Measurements from ENCODE around the gene RARA.

RARA gene

GRCh38 chr17:40319651-40320540 is 10.9 kb downstream of the RARA start:
- TF ChIP-seq CTCF (IDR thresholded peaks at IDR 0.05; ENCODE audit: low read depth, low read length): no peak
- no peaks in the 10 kb centered on the region for H3K9me3 ChIP-seq (ENCODE audit: severe bottlenecking)
- no peak overlapping the region for H3K27ac ChIP-seq
- no peaks in the 10 kb centered on the region; the same call in 1 of the 2 replicates for H3K36me3 ChIP-seq
- DNase-seq: peak; percentile 71
- peak overlapping the region; percentile 85 for H3K4me3 ChIP-seq (ENCODE audit: low read depth, low read length)
- no peaks in the 10 kb centered on the region for H3K27me3 ChIP-seq (ENCODE audit: insufficient read depth, low read depth, severe bottlenecking)

- Histone ChIP-seq H3K27me3 (ENCODE audit: insufficient read depth, low read depth, severe bottlenecking) (no peaks in the 10 kb centered on the region), H3K27ac (no peak overlapping the region), H3K4me3 (ENCODE audit: low read depth, low read length) (no peak overlapping the region), H3K36me3 (no peaks in the 10 kb centered on the region; the same call in 1 of the 2 replicates), H3K9me3 (ENCODE audit: severe bottlenecking) (no peaks in the 10 kb centered on the region)
- no peak for TF ChIP-seq CTCF (IDR thresholded peaks at IDR 0.05; ENCODE audit: low read depth, low read length)
- no peak for DNase-seq
Observed at GRCh38 chr17:40320756-40321523, 12.0 kb downstream of the RARA start.

- Histone ChIP-seq H3K36me3 (no peaks in the 10 kb centered on the region; the same call in 1 of the 2 replicates), H3K4me3 (ENCODE audit: low read depth, low read length) (no peak overlapping the region), H3K27ac (no peak overlapping the region), H3K9me3 (ENCODE audit: severe bottlenecking) (no peaks in the 10 kb centered on the region), H3K27me3 (ENCODE audit: insufficient read depth, low read depth, severe bottlenecking) (no peaks in the 10 kb centered on the region)
- TF ChIP-seq CTCF (IDR thresholded peaks at IDR 0.05; ENCODE audit: low read depth, low read length): no peak
- DNase-seq: no peak
Observed at GRCh38 chr17:40321524-40321929, 12.5 kb downstream of the RARA start.

- Histone ChIP-seq H3K27me3 (ENCODE audit: insufficient read depth, low read depth, severe bottlenecking) (no peaks in the 10 kb centered on the region), H3K4me3 (ENCODE audit: low read depth, low read length) (no peak overlapping the region), H3K27ac (no peak overlapping the region), H3K9me3 (ENCODE audit: severe bottlenecking) (no peaks in the 10 kb centered on the region), H3K36me3 (no peaks in the 10 kb centered on the region; the same call in 1 of the 2 replicates)
- TF ChIP-seq CTCF (IDR thresholded peaks at IDR 0.05; ENCODE audit: low read depth, low read length): no peak
- no peak for DNase-seq
Observed at GRCh38 chr17:40321961-40322357, 13.0 kb downstream of the RARA start.

GRCh38 chr17:40322358-40323315 is 13.7 kb downstream of the RARA start:
- H3K9me3 ChIP-seq (ENCODE audit: severe bottlenecking): no peaks in the 10 kb centered on the region
- no peak for DNase-seq
- no peak for TF ChIP-seq CTCF (IDR thresholded peaks at IDR 0.05; ENCODE audit: low read depth, low read length)
- no peak overlapping the region for H3K27ac ChIP-seq
- H3K27me3 ChIP-seq (ENCODE audit: insufficient read depth, low read depth, severe bottlenecking): no peaks in the 10 kb centered on the region
- H3K4me3 ChIP-seq (ENCODE audit: low read depth, low read length): no peak overlapping the region
- H3K36me3 ChIP-seq: no peaks in the 10 kb centered on the region; the same call in 1 of the 2 replicates
